GM19240 (cell line): Measurements from ENCODE around the gene TOX3.

Experiments
- DNase-seq: peaks from one replicate; pipeline ENCODE4 v3.0.0; 2011; ENCODE audit warnings: low spot score; ENCODE audit not compliant: insufficient read length

TOX3 gene

GRCh38 chr16:52492789-52493357, 54.1 kb downstream of the TOX3 start:
- no peak for DNase-seq

DNA sequence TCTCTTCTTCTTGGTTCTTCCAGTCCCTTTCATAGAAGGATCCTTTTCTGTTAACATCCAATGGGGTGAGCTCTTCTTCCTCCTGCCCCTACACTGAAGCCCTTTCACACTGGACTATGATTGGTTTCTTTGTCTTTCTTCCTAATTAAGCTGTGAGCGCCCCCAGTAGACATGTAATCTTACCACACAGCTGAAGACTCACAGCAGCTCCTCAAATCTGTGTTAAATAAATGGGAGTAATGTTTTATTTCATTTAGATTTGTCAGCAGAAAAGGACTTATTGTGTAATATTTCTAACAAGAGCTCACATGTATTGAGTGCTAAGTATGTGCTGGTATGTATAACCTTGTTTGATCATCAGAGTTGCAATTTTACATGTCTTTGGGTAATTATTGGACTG, 55.7 kb downstream of the TOX3 start:
- DNase-seq = no peak

- no peak for DNase-seq
Measured at GRCh38 chr16:52489894-52490293, 57.0 kb downstream of the TOX3 start.

- no peak for DNase-seq
Measured at GRCh38 chr16:52488837-52489289, 58.1 kb downstream of the TOX3 start.

DNA sequence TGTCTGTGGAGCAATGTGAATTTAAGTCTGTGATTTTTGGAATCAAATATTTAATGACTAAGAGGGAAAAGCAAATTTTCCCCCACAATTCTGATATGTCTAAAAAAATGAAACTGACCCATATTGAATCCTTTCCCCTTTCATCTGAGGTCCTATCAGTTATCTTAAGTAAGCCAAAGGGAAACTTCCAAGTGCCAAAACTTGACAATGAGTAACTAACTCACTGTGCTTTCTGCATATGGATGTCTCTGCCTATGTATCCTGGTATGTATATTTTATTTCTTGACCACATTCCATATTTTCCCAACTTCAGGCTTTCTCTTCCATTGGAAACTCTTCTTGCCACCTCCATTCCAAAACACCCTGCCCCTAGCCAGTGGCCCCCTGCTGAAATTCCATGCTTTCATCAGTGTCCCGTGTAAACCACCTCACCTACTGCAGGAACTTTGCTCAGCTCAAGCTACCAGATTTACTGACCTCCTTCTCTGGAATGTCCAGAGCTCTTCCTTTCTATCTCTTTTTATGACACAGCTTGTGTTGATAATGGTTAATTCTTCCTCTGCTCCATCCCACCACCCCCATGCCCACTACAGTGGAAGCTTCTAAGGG, 59.0 kb downstream of the TOX3 start:
- no peak for DNase-seq

DNA sequence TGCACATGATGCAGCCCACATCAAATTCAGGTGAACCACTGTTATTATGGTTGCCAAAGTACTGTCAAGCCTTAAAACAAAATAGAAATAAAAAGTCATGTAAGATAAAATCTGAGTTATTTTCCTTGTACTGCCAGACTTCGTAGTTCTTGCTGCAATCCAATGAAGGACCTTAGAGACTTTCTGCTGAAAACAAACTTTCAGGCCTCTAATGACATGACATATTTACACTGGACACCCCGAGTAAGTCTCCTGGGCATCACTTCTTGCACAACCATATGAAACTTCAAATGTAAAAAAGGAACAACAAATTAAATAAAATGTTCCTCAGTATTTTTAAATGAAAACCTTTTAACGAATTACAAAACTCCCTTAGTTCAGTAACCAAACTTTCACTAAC, 66.7 kb downstream of the TOX3 start:
- DNase-seq = no peak

DNA sequence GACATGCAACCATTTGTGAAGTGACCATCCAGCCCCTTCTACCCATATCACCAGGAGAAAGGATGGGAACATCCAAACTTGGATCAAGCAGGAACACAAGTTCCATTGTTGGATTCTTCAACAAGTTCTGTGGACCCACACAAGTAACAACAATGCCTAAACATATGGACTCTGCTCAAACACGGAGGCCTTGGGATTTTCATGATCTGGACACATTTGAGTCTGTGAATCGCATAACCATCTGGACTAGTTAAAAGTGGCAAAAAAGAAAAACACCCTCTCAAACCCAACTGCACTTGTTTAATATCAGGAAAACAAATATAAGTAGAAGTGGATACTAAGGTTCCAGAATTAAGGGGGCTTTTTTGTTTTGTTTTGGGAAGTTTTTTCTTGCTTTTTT, 70.8 kb downstream of the TOX3 start:
- DNase-seq = no peak

GRCh38 chr16:52474679-52475078, 72.3 kb downstream of the TOX3 start:
- DNase-seq = no peak

DNA sequence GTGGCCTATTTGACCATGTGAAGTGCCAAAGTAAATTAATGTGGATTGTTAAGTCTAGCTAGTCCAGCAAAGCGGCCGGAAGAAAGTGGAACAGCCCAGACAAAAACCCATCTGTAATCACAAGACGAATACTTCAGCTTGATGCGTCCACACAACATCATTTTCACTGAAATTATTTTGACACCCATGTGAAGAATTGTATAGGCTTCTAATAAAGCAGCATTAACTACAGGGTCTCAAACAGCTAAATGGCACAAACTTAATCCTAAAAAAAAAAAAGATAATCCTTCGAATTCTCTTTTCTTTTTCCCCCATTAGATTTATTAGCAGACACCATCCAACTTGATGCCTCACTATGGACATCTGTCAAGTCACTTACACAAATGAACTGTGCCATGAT, 73.8 kb downstream of the TOX3 start:
- DNase-seq = no peak

DNA sequence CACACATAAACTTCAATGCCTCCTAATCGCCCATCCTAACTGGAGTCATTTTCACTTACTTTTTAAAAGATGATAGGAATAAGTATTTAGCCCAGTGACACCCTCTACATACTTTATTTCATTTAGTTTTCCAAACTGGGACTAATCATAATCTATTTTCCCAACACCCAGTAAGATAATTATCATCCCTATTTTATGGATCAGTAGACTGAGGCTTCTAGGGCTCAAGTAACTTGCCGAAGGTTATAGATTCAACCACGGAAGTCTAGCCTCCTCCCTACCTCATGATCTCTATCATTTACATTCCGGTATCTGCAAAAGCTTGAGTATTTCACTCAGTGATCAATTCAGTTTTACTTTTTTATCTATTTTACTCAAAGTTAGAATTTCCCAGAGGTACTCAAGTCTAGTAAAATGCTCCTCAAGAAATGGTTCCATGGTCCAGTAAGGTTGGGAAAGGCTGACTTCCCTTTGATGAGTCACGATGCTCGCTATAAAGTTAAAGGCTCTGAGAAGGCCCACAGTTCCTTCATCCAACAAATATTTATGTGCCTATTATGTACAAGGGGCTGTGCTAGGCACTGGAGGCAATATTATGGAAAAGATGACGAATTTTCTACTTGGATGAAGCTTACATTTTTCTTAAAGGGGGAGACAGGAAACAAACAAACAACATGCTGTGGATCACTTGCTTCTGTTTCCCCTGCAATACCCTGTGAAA, 75.1 kb downstream of the TOX3 start:
- DNase-seq = no peak

DNA sequence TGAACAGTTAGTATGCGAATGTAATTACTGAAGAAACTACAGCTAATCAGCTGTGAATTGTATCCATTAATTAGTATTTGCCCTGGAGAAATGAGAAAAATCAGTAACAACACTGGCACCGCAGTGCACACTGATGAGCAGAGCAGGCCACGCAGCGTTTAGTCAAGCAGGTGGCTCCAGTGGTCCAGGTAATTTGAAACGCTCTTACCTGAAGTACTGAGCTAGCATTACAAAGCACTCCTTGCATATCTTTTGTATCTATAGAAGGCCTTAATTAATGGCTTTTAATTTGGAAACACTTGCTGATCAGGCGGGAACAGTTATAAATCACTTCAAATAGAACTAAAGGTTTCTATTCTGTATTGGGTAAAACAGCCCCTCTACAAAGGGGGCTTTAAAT, 76.4 kb downstream of the TOX3 start:
- no peak for DNase-seq

- no peak for DNase-seq
Measured at GRCh38 chr16:52469775-52470174, 77.2 kb downstream of the TOX3 start.

DNA sequence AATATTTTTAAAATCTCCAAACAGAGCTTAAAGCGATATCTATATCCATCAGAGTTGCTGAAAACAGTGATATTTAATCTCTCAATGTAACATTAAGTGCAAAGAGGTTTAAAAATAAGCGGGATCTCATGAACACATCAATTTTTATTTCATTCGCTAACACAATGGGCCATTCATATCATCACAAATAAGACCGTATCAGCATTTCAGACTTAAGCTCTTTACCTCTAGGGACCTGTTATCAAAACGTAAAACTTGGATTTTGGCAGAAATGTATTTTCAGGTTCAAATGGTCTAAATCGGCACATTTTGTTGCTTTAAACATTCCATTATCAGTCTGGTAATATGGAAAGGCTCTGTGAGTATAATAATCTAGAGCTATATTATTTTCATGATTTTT, 77.9 kb downstream of the TOX3 start:
- DNase-seq = no peak

DNA sequence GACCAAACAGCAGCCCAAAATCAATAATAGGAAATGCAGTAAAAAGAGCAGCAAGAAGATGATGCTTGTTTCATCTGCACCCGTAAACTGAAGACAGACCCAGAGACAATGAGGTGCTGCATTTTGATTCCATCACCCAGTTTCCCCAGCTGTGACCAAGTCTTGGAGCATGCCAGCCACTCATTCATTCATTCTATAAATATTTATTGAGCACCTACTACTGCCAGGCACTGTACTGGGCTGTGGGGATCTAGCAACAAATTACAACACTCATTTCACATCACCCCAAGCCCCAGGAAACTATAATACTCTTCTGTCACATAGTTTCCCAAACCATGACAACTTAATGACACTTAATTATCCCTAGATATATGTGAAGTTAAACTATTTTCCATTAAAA, 79.2 kb downstream of the TOX3 start:
- DNase-seq = no peak

- no peak for DNase-seq
Measured at GRCh38 chr16:52466994-52467393, 79.9 kb downstream of the TOX3 start.

- no peak for DNase-seq
Measured at GRCh38 chr16:52465711-52466267, 81.2 kb downstream of the TOX3 start.

GRCh38 chr16:52463904-52464303, 83.0 kb downstream of the TOX3 start:
- DNase-seq = no peak

GRCh38 chr16:52462816-52463215, 84.1 kb downstream of the TOX3 start:
- no peak for DNase-seq

DNA sequence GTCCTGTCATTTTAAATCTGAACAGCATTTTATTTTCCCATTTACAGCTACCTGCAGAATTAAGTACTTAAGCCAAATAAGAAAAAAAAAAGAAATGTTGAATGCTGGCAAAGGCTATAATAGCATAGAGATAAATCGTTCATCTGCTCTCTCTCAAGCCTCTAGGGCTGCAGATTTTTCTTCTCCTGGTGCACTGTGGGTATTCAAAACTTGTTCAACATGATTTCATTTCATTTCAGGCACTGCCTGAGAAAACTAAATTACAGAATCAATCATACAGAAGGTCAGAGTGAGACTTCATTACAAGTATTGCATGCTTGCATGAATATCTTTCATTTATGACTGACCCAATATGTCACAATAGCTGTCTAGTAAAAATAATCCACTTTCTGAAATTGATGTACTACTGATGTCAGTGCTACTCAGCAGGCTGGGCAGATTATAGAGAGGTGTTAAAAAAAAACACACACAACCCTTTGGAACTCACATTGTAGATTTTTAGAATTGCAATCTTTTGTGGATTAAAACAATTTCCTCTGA, 86.2 kb downstream of the TOX3 start:
- DNase-seq = no peak

- DNase-seq = no peak
Measured at GRCh38 chr16:52456368-52456767, 90.6 kb downstream of the TOX3 start.

DNA sequence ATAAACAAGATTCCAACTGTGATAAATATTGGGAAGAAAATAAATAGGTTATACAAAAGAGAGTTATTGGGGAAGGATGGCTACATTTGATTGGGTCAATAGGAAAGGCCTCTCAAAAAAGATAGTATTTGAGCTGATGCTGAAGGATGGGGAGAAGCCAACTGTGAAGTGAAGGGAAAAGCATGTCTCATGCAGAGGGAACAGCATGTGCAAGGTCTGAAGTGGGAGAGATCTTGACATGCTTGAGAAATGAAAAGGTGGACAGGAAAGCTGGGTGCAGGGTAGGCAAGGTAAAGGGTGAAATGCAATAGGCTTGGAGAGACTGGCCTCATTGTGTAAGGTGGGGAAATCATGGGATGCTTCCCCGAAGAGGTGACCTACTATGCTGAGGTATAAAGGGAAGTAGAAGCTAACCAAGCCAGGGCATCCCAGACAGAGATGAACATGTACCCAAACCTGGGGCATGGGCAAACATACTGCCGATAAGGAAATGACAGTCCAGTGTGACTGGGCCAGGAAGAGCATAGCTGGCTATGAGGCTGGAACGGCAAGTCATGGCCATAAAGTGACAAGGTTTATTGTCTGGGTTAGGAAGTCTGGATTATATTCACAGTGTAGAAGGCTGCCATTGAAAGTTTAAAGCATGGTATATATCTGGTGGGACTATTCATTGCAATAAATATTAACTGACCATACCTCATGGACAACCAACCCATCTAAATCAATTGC, 91.2 kb downstream of the TOX3 start:
- DNase-seq = no peak

DNA sequence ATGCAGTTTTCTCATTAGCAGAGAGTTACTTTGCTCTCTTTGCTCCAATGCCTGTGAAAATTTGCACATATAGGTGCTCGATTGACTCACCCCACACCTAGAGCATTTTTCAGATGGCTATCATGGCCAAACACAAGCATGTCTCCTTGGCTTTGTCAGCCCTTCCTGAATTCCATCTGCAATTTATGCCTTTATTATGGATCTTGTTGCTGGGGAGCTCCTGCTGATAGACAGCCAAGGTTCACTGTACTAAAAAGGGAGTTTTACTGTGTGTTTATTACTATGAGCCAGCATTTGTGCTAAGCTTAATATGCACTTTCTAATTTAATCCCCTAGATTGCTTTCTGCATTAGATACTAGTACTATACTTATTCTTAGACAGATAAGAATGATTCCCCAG, 93.3 kb downstream of the TOX3 start:
- no peak for DNase-seq
